ENCODE measurements around the gene ARHGEF28. TPM values are rescaled to one million over a fixed set of nuclear protein-coding genes. Genes with fewer than 3 reads are reported as not detected.

The ARHGEF28 gene
- total RNA-seq, 2 experiments from 2014 or later = not detected

GRCh38 chr5:73896668-73897067, 270.7 kb downstream of the ARHGEF28 start:
- BruUV-seq (replicated peaks) = no TSS peak
- CTCF ChIA-PET (ENCODE audit: unreplicated experiment) = no interaction called here

GRCh38 chr5:73897893-73898292, 271.9 kb downstream of the ARHGEF28 start:
- Histone ChIP-seq H3K4me1 (ENCODE audit: insufficient read depth, low read length, poor library complexity, severe bottlenecking) (peaks cover 3% of the 10 kb centered on the region), H3K9me3 (ENCODE audit: low read length) (no peaks in the 10 kb centered on the region), H3K36me3 (ENCODE audit: insufficient read depth, low read length) (no peaks in the 10 kb centered on the region), H3K4me2 (ENCODE audit: low read length) (no peak overlapping the region), H3K4me3 (ENCODE audit: low read depth, low read length, poor library complexity, severe bottlenecking) (no peak overlapping the region), H3K27ac (ENCODE audit: low read depth, low read length, poor library complexity, severe bottlenecking) (no peak overlapping the region), H3K79me2 (ENCODE audit: insufficient read depth, low read depth, low read length) (no peaks in the 10 kb centered on the region), H2AFZ (ENCODE audit: low read length) (no peak overlapping the region), H4K20me1 (ENCODE audit: insufficient read depth, low read length) (no peaks in the 10 kb centered on the region), H3K9me2 (ENCODE audit: insufficient read depth, low read length) (no peaks in the 10 kb centered on the region)
- intact Hi-C loops (cut with micrococcal nuclease; ENCODE audit: unreplicated experiment) = no loop called here
- no TSS peak for BruUV-seq (replicated peaks)
- ChIA-PET POLR2A (interaction anchor here (0.5 kb wide), 1 partner anchor 373 kb away, joined by 3 read pairs; no protein-coding TSS in a partner anchor), CTCF (ENCODE audit: unreplicated experiment) (no interaction called here)
- TF ChIP-seq EZH2phosphoT487 (IDR thresholded peaks at IDR 0.05; ENCODE audit: borderline replicate concordance, low read depth, low read length) (no peak), CTCF (conservative IDR thresholded peaks at IDR 0.05; ENCODE audit: low read length) (no peak)
- DNase-seq (ENCODE audit: low spot score) = no peak

More at GRCh38 chr5:73896668-73897067, 270.7 kb downstream of the ARHGEF28 start:
- no peaks in the 10 kb centered on the region for H4K20me1 ChIP-seq (ENCODE audit: insufficient read depth, low read length)
- no peaks in the 10 kb centered on the region for H3K9me2 ChIP-seq (ENCODE audit: insufficient read depth, low read length)
- H3K4me3 ChIP-seq (ENCODE audit: low read depth, low read length, poor library complexity, severe bottlenecking) = no peak overlapping the region
- H3K79me2 ChIP-seq (ENCODE audit: insufficient read depth, low read depth, low read length) = no peaks in the 10 kb centered on the region
- no peak for DNase-seq (ENCODE audit: low spot score)
- no peaks in the 10 kb centered on the region for H3K9me3 ChIP-seq (ENCODE audit: low read length)
- TF ChIP-seq CTCF (conservative IDR thresholded peaks at IDR 0.05; ENCODE audit: low read length) = no peak
- no peak for TF ChIP-seq EZH2phosphoT487 (IDR thresholded peaks at IDR 0.05; ENCODE audit: borderline replicate concordance, low read depth, low read length)
- POLR2A ChIA-PET = no interaction called here
- no peaks in the 10 kb centered on the region for H3K36me3 ChIP-seq (ENCODE audit: insufficient read depth, low read length)
- no peak overlapping the region for H3K4me2 ChIP-seq (ENCODE audit: low read length)
- H3K27ac ChIP-seq (ENCODE audit: low read depth, low read length, poor library complexity, severe bottlenecking) = no peak overlapping the region
- intact Hi-C loops (cut with micrococcal nuclease; ENCODE audit: unreplicated experiment) = no loop called here
- no peaks in the 10 kb centered on the region for H3K4me1 ChIP-seq (ENCODE audit: insufficient read depth, low read length, poor library complexity, severe bottlenecking)
- H2AFZ ChIP-seq (ENCODE audit: low read length) = no peak overlapping the region

- ChIA-PET POLR2A (interaction anchor here (0.6 kb wide), 1 partner anchor 400 kb away, joined by 3 read pairs; no protein-coding TSS in a partner anchor), CTCF (ENCODE audit: unreplicated experiment) (no interaction called here)
- TF ChIP-seq CTCF (conservative IDR thresholded peaks at IDR 0.05; ENCODE audit: low read length) = no peak
- TF ChIP-seq EZH2phosphoT487 (IDR thresholded peaks at IDR 0.05; ENCODE audit: borderline replicate concordance, low read depth, low read length) = no peak
- Histone ChIP-seq H3K9me3 (ENCODE audit: low read length) (no peaks in the 10 kb centered on the region), H4K20me1 (ENCODE audit: insufficient read depth, low read length) (no peaks in the 10 kb centered on the region), H3K4me3 (ENCODE audit: low read depth, low read length, poor library complexity, severe bottlenecking) (no peak overlapping the region), H3K4me1 (ENCODE audit: insufficient read depth, low read length, poor library complexity, severe bottlenecking) (peaks cover 4% of the 10 kb centered on the region), H3K9me2 (ENCODE audit: insufficient read depth, low read length) (no peaks in the 10 kb centered on the region), H3K36me3 (ENCODE audit: insufficient read depth, low read length) (no peaks in the 10 kb centered on the region), H3K27ac (ENCODE audit: low read depth, low read length, poor library complexity, severe bottlenecking) (no peak overlapping the region), H2AFZ (ENCODE audit: low read length) (no peak overlapping the region), H3K79me2 (ENCODE audit: insufficient read depth, low read depth, low read length) (no peaks in the 10 kb centered on the region), H3K4me2 (ENCODE audit: low read length) (0 out of 2 replicates have a peak overlapping the region, but pooled peaks have one; percentile 13)
- BruUV-seq (replicated peaks) = no TSS peak
- intact Hi-C loops (cut with micrococcal nuclease; ENCODE audit: unreplicated experiment) = no loop called here
- peak; percentile 4 for DNase-seq (ENCODE audit: low spot score)
Measured at GRCh38 chr5:73899055-73899454, 273.1 kb downstream of the ARHGEF28 start.

Data from OCI-LY7 (cell line).